IMR-90 (cell line): Measurements from ENCODE around the gene CFAP92. TPM values are rescaled to one million over a fixed set of nuclear protein-coding genes. Genes with fewer than 3 reads are reported as not detected.
A peak's percentile ranks its signal among the peaks of the same experiment; 100 is the strongest.

Source experiments
- ATAC-seq: fragments of 200-7000 bp; cut with Tn5 transposase; 2 replicates; pipeline ENCODE4 v1.9.1; 2020; ENCODE audit warnings: low read depth, mild to moderate bottlenecking, moderate library complexity
- BruUV-seq: library from RNA; stranded (reverse); fragments of 400-500 nt; replicated peaks from 2 replicates; lab custom pipeline; 2021; lab: Mats Ljungman, UMichigan
- CTCF ChIA-PET: fragments of 300-600 bp; formaldehyde crosslinking; extraction: SDS; loops from one replicate; lab custom pipeline; 2021; ENCODE audit warnings: antibody characterized with exemption; lab: Yijun Ruan, JAX
- POLR2A ChIA-PET: fragments of 300-600 bp; sonication (Branson Sonifier 250); formaldehyde crosslinking; loops from one replicate; lab custom pipeline; 2022; ENCODE audit warnings: antibody characterized with exemption; ENCODE audit not compliant: unreplicated experiment; lab: Charles Lee
- DNase-seq: peaks from one replicate; pipeline ENCODE4 v3.0.0; 2013
- H2AFZ ChIP-seq: replicated peaks from 2 replicates; pipeline ENCODE3; 2013; ENCODE audit warnings: low read length, mild to moderate bottlenecking; ENCODE audit not compliant: poor library complexity
- H2AK5ac ChIP-seq: 2 replicates; pipeline ENCODE4 v1.6.1; 2013; ENCODE audit warnings: low read depth, low read length, inconsistent platforms
- H2AK9ac ChIP-seq: replicated peaks from 2 replicates; pipeline ENCODE3; 2013; ENCODE audit warnings: mild to moderate bottlenecking, low read depth, low read length, moderate library complexity; ENCODE audit not compliant: poor library complexity
- H2BK120ac ChIP-seq: 2 replicates; pipeline ENCODE4 v1.6.1; 2013; ENCODE audit warnings: low read depth, low read length, inconsistent platforms
- H2BK15ac ChIP-seq: 3 replicates; pipeline ENCODE4 v1.6.1; 2013; ENCODE audit warnings: low read depth, low read length, inconsistent platforms
- H2BK20ac ChIP-seq: 2 replicates; pipeline ENCODE4 v1.6.1; 2013; ENCODE audit warnings: low read depth, mild to moderate bottlenecking, inconsistent platforms, low read length, moderate library complexity
- H2BK5ac ChIP-seq: 2 replicates; pipeline ENCODE4 v1.6.1; 2013; ENCODE audit warnings: mild to moderate bottlenecking, low read depth, low read length, inconsistent platforms; ENCODE audit not compliant: poor library complexity, severe bottlenecking
- H3K14ac ChIP-seq: replicated peaks from 2 replicates; pipeline ENCODE4 v1.6.1; 2013; ENCODE audit warnings: low read depth, low read length, inconsistent platforms
- H3K18ac ChIP-seq: 2 replicates; pipeline ENCODE4 v1.6.1; 2013; ENCODE audit warnings: low read depth, low read length, control low read depth
- H3K23ac ChIP-seq: 2 replicates; pipeline ENCODE4 v1.6.1; 2013; ENCODE audit warnings: low read depth, low read length, inconsistent platforms
- H3K27ac ChIP-seq: 2 replicates; pipeline ENCODE4 v1.5.1; 2013; ENCODE audit warnings: mild to moderate bottlenecking, control low read depth, low read length; ENCODE audit not compliant: insufficient read depth
- H3K27me3 ChIP-seq: 2 replicates; pipeline ENCODE4 v1.6.1; 2013; ENCODE audit warnings: low read length; ENCODE audit not compliant: control insufficient read depth, insufficient read depth
- H3K36me3 ChIP-seq: 2 replicates; pipeline ENCODE4 v1.6.1; 2013; ENCODE audit warnings: low read length, mixed read lengths; ENCODE audit not compliant: control insufficient read depth, insufficient read depth
- H3K4ac ChIP-seq: 2 replicates; pipeline ENCODE4 v1.6.1; 2013; ENCODE audit warnings: low read depth, low read length, inconsistent platforms
- H3K4me1 ChIP-seq: 2 replicates; pipeline ENCODE4 v1.6.1; 2013; ENCODE audit warnings: low read length, mixed read lengths; ENCODE audit not compliant: control insufficient read depth, insufficient read depth
- H3K4me2 ChIP-seq: 2 replicates; pipeline ENCODE4 v1.6.1; 2013; ENCODE audit warnings: low read depth, mild to moderate bottlenecking, control low read depth, low read length, moderate library complexity
- H3K4me3 ChIP-seq: 2 replicates; pipeline ENCODE4 v1.5.1; 2013; ENCODE audit warnings: low read depth, mild to moderate bottlenecking, control low read depth, low read length, moderate library complexity; ENCODE audit not compliant: insufficient read depth
- H3K56ac ChIP-seq: 2 replicates; pipeline ENCODE4 v1.6.1; 2013; ENCODE audit warnings: low read length, inconsistent platforms; ENCODE audit not compliant: insufficient read depth; ENCODE audit errors: extremely low read depth
- H3K79me1 ChIP-seq, 2 experiments: 2 replicates each; pipeline ENCODE4 v1.6.1; 2013; ENCODE audit warnings: low read length in 2 of 2, inconsistent platforms in 1 of 2, low read depth in 1 of 2
- H3K9ac ChIP-seq: 2 replicates; pipeline ENCODE4 v1.6.1; 2013; ENCODE audit warnings: low read depth, low read length, control low read depth
- H3K9me1 ChIP-seq: 2 replicates; pipeline ENCODE4 v1.6.1; 2013; ENCODE audit warnings: low read length, inconsistent platforms; ENCODE audit not compliant: insufficient read depth
- H3K9me3 ChIP-seq: 2 replicates; pipeline ENCODE4 v1.6.1; 2013; ENCODE audit warnings: low read length; ENCODE audit not compliant: control insufficient read depth, insufficient read depth
- H4K20me1 ChIP-seq: 2 replicates; pipeline ENCODE4 v1.6.1; 2013; ENCODE audit warnings: low read length, inconsistent platforms; ENCODE audit not compliant: insufficient read depth
- H4K5ac ChIP-seq: 2 replicates; pipeline ENCODE4 v1.6.1; 2013; ENCODE audit warnings: mild to moderate bottlenecking, low read depth, low read length, control low read depth
- H4K8ac ChIP-seq, 2 experiments: 2 replicates each; pipeline ENCODE4 v1.6.1; 2013; ENCODE audit warnings: low read depth in 2 of 2, low read length in 2 of 2, control low read depth in 1 of 2, inconsistent platforms in 1 of 2
- H4K91ac ChIP-seq: 2 replicates; pipeline ENCODE4 v1.6.1; 2013; ENCODE audit warnings: low read depth, low read length, inconsistent platforms; ENCODE audit not compliant: insufficient read depth
- CHD1 ChIP-seq: IDR thresholded peaks from 2 replicates; pipeline ENCODE4 v1.6.1; 2012; ENCODE audit warnings: low read depth, low read length, improper control_type of control experiment
- CTCF ChIP-seq: conservative IDR thresholded peaks from 2 replicates; pipeline ENCODE4 v1.5.1; 2012; ENCODE audit warnings: mild to moderate bottlenecking, low read depth, low read length, improper control_type of control experiment
- MAFK ChIP-seq: IDR thresholded peaks from 2 replicates; pipeline ENCODE4 v1.6.1; 2012; ENCODE audit warnings: low read depth, low read length, improper control_type of control experiment
- POLR2A ChIP-seq: IDR thresholded peaks from 2 replicates; pipeline ENCODE4 v1.6.1; 2012; ENCODE audit warnings: mild to moderate bottlenecking, low read depth, low read length
- RCOR1 ChIP-seq: IDR thresholded peaks from 2 replicates; pipeline ENCODE4 v1.6.1; 2012; ENCODE audit warnings: mild to moderate bottlenecking, low read length, improper control_type of control experiment; ENCODE audit not compliant: insufficient replicate concordance
- RFX5 ChIP-seq: IDR thresholded peaks from 2 replicates; pipeline ENCODE4 v1.8.0; 2012; ENCODE audit warnings: low read depth, mild to moderate bottlenecking, low read length, moderate library complexity
- SMC3 ChIP-seq: fragments of 150-350 bp; IDR thresholded peaks from 2 replicates; pipeline ENCODE4 v1.6.1; 2016; ENCODE audit warnings: low read depth, mild to moderate bottlenecking, antibody characterized with exemption, low read length, moderate library complexity
- USF2 ChIP-seq: fragments of 150-350 bp; IDR thresholded peaks from 2 replicates; pipeline ENCODE4 v1.6.1; 2017; ENCODE audit warnings: mild to moderate bottlenecking, antibody characterized with exemption, low read length, low read depth
- WGBS, 2 experiments: methylation state at CpG; one replicate each; pipeline versions ENCODE4 v1.1.5 to v1.1.7; 2013; ENCODE audit warnings: missing lambda C conversion rate in 2 of 2; ENCODE audit not compliant: insufficient read length in 1 of 2; ENCODE audit errors: extremely low coverage in 2 of 2; 5-methylcytosine and 5-hydroxymethylcytosine counted together
- dilution Hi-C: fragments of 300-500 bp; cut with HindIII; formaldehyde crosslinking; loops from one replicate; pipeline ENCODE4 v1.14.3; 2018; ENCODE audit warnings: low sequenced_read_pairs; ENCODE audit not compliant: unreplicated experiment
- in situ Hi-C: fragments of 300-500 bp; cut with MboI; formaldehyde crosslinking; loops from 3 replicates; pipeline ENCODE4 v1.14.3; 2019; ENCODE audit warnings: low sequenced_read_pairs, inconsistent platforms, mixed read lengths
- intact Hi-C: fragments of 100-400 bp; cut with micrococcal nuclease; formaldehyde crosslinking; loops from 2 replicates; pipeline ENCODE4 v1.10.0; 2022
- polyA plus RNA-seq, 3 experiments: library from polyadenylated mRNA; depleted of rRNA; stranded (reverse); fragments of >200 nt; gene quantifications; 2 replicates each; pipeline ENCODE4 v1.2.3, GENCODE V29; 2012; ENCODE audit warnings: low replicate concordance in 1 of 3
- total RNA-seq: library from RNA; depleted of rRNA; stranded (reverse); fragments of >200 nt; gene quantifications from 2 replicates; pipeline ENCODE4 v1.2.3, GENCODE V29; 2012

CFAP92 gene
- total and polyA plus RNA-seq, 2 of the 4 experiments (the other 2 are of a cell fraction) = not detected

- Histone ChIP-seq H3K4me2 (no peak overlapping the region), H3K79me1 (no peaks in the 10 kb centered on the region), H3K18ac (no peak overlapping the region; the same call in 1 of the 2 replicates), H4K20me1 (no peaks in the 10 kb centered on the region), H4K5ac (no peak overlapping the region), H3K23ac (no peak overlapping the region), H3K4me3 (no peak overlapping the region), H2AK9ac (no peak overlapping the region), H4K8ac (no peak overlapping the region), H3K14ac (no peak overlapping the region), H2BK20ac (no peak overlapping the region), H3K4ac (no peak overlapping the region), H2BK5ac (no peak overlapping the region), H3K36me3 (no peaks in the 10 kb centered on the region), H3K9me3 (no peaks in the 10 kb centered on the region), H3K9ac (no peak overlapping the region), H3K56ac (no peak overlapping the region), H3K27me3 (peaks cover 23% of the 10 kb centered on the region), H3K27ac (no peak overlapping the region; the same call in 1 of the 2 replicates), H3K9me1 (no peaks in the 10 kb centered on the region), H3K4me1 (peaks cover 3% of the 10 kb centered on the region; the same call in 1 of the 2 replicates), H2AK5ac (no peak overlapping the region), H2BK120ac (no peak overlapping the region), H2AFZ (no peak overlapping the region), H2BK15ac (no peak overlapping the region), H4K91ac (no peak overlapping the region)
- no TSS peak for BruUV-seq
- in situ Hi-C loops = no loop called here
- DNase-seq (peak; percentile 73), ATAC-seq (peak; percentile 96)
- intact Hi-C loops = no loop called here
- ChIA-PET POLR2A (no interaction called here), CTCF (interaction anchor here (0.9 kb wide), 1 partner anchor 15 kb away, joined by 5 read pairs; no protein-coding TSS in a partner anchor)
- dilution Hi-C loops = no loop called here
- TF ChIP-seq POLR2A (no peak), CHD1 (no peak), USF2 (peak; percentile 73), RCOR1 (no peak), CTCF (no peak), SMC3 (no peak), RFX5 (no peak), MAFK (no peak)
- no CpG with 5 or more reads among the region's 3 CpGs for WGBS, 2 experiments
These were observed 9.3 kb downstream of the CFAP92 start for GRCh38 chr3:128984596-128984995.
